Stimulated activated CD4-positive, alpha-beta T cell treated with anti-CD3 and anti-CD28 coated beads, TNF-alpha, amount 100 ng/mL, for 4 hours (primary cell): ENCODE data around the gene VPS52.
"Not testable (repeated sequence)": the region's sequence is repeated elsewhere in the genome, so short reads cannot be mapped to it uniquely, and the experiment has no call there.

Source experiments
- DNase-seq, 3 experiments: peaks; one replicate each; pipeline ENCODE4 v3.0.0-alpha.2; 2020; ENCODE audit warnings: low read depth in 3 of 3

VPS52 gene

GRCh38 chr6:33305052-33305451 lies 33.4 kb upstream of the VPS52 start:
- DNase-seq: no peak

GRCh38 chr6:33304216-33304615 lies 32.5 kb upstream of the VPS52 start:
- no peak for DNase-seq

GRCh38 chr6:33301877-33302276 lies 30.2 kb upstream of the VPS52 start:
- DNase-seq: no peak

- peak; percentile 85 to 88 (median 88) for DNase-seq
Measured at GRCh38 chr6:33299237-33299944, 27.7 kb upstream of the VPS52 start.

DNA sequence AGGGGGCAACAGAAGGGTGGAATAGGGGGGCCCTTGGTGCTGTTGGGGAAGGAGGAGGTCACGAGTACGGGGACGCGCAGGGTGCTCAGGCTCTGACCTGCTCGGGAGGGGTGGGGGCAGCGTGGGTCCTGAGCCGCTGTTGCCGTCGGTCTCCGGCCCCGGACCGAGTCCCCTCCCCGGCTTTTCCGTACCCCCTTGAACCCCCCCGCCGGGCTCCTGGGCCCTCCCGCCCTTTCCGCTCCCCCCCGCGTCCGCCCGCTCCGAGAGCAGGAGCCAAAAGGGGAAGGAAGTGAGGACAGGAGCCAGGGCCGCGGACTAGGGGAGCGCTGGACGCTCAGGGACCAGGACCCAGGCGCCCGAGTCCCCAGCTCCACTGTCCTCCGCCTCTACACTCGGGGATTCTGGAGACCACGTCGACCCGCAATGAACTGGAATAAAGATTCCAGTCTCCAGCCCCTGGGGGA lies 27.1 kb upstream of the VPS52 start, which contains the start of gene RGL2:
RGL2 (minus strand) TSS at position 170 of the 464 bp plus-strand sequence. CDS start 332 bp downstream, outside the sequence.
- peak; percentile 43 to 51 (median 47) for DNase-seq

GRCh38 chr6:33297956-33298772 lies 26.5 kb upstream of the VPS52 start:
- peak in 1 of 3 experiments; percentile 23 for DNase-seq

DNA sequence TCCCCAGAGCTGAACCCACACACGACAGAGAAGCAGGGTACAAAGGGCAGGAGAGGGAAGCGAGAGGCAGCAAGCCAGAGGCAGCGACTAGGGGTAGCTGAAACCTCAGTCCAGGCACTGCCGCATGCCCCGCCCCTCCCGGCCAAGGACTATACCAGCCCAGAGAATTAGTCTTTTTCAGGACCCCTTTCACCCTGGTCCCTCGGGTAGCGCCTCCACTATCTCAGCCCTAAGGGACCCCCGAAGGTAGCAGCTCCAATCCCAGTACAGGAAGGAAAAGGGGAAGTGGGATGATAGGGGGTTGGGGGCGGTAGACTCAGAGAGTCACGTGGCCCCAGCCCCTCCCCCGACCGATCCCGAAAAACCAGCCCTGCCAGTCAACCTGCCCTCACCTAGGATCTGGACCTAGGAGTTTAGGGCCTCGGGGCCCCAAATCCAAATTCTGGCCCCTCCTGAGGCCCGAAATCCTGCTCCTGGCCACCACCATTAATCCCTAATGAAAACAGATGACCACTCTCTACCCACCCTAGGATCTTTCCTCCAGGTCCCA lies 25.8 kb upstream of the VPS52 start:
- no peak for DNase-seq

DNA sequence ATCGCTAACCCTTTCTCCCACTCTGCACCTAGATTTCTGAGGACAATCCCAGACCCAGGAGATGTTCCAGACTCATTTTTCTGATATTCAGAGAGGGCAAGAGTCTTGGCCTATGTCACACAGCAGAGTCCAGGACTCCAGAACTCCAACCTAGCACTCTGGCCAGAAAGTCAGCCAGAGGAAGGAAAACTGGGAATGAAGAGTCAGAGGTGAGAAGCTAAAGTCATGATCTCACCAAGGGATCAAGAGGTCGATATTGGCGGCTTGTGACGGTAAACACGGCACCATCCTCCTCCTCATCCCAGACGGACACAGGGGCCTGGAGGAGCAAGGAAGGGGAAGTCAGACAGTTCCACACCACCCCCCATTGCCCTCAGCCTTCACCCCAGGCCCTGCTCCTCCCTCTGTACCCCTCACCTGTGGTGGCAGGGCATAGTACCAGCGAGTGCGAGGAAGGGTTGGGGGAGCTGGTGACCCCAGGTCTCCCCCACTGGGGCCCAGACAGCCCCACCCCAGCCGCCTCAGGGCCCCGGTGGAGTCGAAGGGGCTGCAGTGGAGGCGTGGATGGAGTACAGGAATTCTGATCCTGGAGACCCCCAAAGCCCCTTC lies 25.2 kb upstream of the VPS52 start:
- no peak for DNase-seq

DNA sequence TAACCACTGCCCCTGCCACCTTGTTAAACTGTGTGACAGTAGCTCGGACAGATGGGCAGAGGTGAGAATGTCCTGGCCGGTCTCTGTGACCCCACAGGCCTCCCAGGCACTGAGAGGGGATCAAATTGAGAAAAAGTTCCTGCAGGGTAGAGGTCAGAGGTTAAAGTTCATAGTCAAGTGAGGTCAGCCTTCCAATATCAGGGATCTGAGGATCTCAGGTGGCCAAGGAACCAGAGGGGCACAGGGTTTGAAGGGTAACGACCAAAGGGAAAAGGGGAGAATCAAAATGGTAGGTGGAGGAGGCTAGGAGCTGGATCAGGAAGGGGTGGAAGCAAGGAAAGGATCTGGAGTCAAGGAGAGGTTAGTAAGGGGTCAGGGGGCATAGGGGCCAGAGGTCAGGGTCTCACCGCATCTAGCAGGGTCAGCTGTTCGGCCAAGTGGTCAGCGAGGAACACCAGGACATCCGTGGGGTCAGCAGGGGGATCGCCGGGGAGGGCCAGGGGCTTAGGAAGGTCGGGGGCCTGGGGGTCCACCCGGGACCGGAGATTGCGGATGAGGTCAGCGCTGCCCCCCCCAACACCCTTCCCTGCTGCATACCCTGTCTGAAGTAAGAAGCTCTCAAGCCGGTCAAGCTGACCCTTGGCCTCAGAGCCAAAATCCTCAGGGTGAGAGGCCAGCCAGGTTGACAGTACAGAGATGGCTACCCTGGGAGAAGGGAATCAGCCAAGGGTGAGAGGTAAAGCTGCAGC lies 24.1 kb upstream of the VPS52 start:
- no peak for DNase-seq

GRCh38 chr6:33294086-33294823 lies 22.6 kb upstream of the VPS52 start:
- DNase-seq: no peak

DNA sequence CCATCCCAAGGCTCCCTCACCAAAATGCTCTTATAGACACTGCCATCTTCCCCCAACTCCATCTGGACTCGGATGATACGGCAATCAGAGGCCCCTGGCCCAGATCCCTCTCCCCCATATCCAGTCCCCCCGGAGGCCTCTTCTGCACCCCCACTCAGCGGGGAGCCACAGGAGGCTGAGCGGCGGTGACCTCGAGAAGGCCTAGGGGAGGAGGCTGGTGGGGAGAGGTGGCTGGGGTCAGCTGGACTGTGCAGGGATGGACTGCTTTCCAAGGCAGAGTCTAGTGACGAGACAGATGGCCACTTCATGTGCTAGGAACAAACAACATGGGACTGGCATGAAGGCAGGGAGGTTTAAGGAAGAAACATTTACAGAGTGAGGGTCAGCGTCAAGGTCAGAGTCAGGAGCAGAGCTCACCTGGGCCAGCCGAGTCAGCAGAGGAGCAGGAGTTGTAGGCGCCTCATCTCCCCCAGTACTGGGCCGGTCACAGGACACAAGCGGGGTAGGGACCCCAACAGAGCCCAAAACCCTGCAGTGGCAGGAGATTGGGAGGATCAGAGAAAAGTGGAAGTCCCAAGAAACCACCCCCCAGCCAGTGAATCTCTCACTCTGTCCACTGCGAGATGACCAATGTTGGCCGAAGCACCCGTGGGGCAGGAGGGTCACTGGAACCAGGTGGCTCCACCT lies 21.5 kb upstream of the VPS52 start:
- DNase-seq: no peak

DNA sequence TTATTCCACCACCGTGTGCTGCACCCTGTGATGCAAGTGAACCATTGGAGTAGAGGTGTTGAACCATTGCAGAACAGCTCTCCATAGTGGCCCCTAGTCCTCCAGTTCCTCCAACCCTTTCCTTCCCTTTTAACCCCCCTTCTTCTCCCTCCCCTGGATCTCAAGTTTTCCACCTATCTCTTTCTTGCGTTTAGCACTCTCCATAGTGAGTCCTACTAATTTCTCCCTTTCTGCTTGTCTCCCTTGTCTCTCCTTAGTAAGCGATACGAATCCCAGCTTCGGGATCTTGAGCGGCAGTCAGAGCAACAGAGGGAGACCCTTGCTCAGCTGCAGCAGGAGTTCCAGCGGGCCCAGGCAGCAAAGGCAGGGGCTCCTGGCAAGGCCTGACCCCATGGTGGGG lies 18.8 kb upstream of the VPS52 start:
- DNase-seq: no peak

DNA sequence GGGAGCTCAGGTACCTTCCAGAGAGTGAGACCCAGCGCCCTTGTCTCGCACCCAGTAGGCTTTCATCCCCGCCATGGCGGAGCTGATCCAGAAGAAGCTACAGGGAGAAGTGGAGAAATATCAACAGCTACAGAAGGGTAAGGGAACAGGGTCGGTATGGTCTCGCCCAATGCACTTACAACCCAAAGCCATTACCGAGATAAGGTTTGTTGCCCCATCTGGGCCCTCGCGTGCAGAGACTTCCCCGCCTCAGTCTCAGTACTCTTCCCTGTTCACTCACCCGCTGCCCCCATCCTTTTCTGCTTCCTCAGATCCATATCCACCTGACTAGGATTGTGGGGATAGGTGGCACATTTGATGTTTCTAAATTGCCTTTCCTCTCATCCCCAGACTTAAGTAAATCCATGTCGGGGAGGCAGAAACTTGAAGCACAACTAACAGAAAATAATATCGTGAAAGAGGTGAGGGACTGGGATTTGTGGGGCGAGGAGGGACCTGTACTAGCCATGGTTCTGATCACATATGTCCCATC lies 18.2 kb upstream of the VPS52 start:
- no peak for DNase-seq

DNA sequence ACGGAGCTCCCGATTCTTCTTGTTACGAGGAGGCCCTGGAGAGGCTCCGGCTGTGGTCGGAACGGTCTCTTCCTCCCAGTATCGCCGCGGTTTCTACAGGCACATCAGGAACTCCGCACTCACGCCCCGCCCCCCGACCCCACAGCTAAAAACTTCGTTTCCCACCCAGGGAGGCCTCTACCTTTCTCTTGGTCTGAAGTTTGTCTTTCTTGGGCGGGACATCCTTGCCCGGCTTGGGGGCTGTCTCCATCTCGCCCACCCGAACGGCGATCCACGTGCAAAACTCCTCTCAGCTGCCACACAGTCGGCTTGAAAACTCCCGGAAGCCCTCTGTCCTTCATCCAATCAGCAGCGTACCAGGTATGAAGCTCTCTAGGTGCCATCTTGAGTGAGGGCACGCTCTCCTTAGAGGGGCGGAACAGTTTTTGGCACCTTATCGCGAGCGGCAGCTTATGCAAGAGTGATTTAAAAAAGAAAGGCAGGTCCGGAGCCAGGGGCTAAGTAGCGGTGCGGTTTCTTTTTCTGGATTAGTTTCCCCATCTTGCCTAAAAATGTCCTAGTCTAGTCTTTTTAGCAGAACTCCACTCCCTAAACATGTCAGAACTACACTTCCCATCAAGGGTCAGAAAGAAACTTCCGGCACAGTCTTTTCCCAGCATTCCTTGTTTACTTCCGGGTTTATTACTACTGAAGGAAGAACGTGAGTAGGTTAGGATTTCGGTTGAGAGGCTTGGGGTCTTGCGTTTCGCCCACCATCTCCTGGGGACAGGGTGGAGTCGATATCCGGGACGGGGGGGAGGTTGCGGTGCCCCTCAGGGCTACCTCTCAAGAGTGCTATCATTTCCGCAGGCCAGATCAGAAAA lies 17.5 kb upstream of the VPS52 start, which contains the start of the genes PFDN6 and WDR46:
PFDN6 (plus strand) TSS at position 681 of the 863 bp plus-strand sequence. CDS start 256 bp downstream, outside the sequence.
WDR46 (minus strand) TSS at position 319 of the 863 bp plus-strand sequence; CDS start at position 250, 69 bp downstream.
- peak; percentile 46 to 67 (median 66) for DNase-seq

GRCh38 chr6:33288141-33288920 lies 16.7 kb upstream of the VPS52 start:
- no peak for DNase-seq

DNA sequence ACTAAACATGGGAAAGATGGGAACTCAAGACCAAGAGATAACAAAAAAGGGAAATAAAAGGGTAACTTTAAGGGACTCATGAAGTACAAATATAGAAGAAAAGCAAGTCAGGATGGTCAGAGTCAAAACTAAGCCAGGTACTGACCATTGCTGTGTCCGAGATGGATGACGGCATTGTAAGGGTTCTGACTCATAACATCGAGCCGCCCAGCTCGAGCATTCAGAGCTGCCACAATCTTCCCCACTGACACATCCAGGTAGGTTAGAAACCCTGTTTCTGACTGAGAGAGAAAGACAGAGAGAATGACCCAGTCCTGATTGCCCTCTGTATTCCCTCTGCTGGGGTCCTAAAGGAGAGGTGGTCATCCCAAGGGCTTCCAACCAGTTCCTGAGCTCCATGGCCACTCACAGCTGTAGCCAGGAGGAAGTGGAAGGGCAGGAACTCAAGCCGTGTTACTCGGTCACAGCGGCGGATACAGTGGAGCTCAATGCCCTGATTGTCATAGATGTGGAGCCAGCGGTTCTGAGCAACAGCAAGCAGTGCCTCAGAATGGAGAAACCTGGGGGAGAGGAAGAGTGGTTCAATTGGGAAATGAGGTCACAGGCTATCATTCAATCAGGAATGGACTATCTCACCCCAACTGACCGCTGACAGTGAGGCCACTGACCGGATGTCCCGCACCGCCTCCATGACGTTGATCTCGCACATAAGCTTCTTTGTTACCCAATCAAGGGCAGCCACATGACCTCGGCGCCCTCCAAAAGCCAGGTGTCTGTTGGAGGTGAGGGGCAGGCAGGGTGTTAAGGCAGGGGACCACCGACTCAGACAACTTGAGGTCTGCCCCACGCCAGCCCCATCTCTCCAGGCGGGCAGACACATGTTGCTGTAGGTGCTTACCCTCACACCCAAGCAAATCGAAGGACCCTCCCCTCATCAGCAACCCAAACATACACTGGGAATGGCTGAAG lies 15.6 kb upstream of the VPS52 start:
- no peak for DNase-seq

DNA sequence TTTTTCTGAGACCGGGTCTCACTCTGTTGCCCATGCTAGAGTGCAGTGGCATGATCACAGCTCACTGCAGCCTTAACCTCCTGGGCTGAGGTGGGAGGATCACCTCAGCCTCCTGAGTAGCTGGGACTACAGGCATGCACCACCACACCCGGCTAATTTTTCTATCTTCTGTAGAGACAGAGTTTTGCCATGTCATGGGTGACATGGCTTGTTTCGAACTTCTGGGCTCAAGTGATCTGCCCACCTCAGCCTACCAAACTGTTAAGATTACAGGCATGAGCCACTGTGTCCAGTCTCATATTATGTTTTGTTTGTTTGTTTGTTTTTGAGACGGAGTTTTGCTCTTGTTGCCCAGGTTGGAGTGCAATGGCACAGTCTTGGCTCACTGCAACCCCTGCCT lies 13.5 kb upstream of the VPS52 start:
- not testable (repeated sequence) for DNase-seq
